ENCODE measurements around the gene PRRT4. TPM values are rescaled to one million over a fixed set of nuclear protein-coding genes. Genes with fewer than 3 reads are reported as not detected.

PRRT4 gene
- total RNA-seq, 1 donor from 2014 or later = 0.14 TPM

GRCh38 chr7:128353610-128354009 is 7.9 kb downstream of the PRRT4 start:
- Mint-ChIP-seq H3K9me3 (no peaks in the 10 kb centered on the region), H3K4me1 (peaks cover 6% of the 10 kb centered on the region), H3K4me3 (no peak overlapping the region), H3K27ac (no peak overlapping the region), H3K36me3 (ENCODE audit: low read depth) (no peaks in the 10 kb centered on the region), H3K27me3 (peaks cover 62% of the 10 kb centered on the region)
- no peak for DNase-seq
- intact Hi-C loops (cut with micrococcal nuclease) = loop anchor here (1.0 kb wide), 1 partner anchor 9 kb away; no protein-coding TSS in a partner anchor

DNA sequence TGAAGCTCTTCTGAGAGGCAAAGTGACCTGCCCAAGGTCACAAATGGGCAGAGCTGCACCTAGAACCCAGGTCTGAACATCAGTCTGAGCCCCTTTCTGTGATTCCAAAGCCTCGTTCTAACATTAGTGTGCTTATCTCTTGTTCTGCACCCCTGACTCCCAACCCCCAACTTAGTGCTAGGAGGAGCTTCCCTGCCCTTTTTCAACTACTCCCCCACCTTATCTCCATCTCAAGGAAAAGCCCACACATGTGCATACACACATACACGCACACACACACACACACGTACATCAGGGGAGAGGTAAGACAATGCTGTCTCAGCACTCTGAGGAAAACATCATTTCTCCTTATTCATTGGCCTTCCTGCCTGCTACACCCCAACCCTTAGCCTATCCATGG is 8.3 kb downstream of the PRRT4 start:
- Mint-ChIP-seq H3K36me3 (ENCODE audit: low read depth) (no peaks in the 10 kb centered on the region), H3K27ac (no peak overlapping the region), H3K4me1 (peaks cover 6% of the 10 kb centered on the region), H3K9me3 (no peaks in the 10 kb centered on the region), H3K4me3 (peak overlapping the region; percentile 50), H3K27me3 (peaks cover 62% of the 10 kb centered on the region)
- intact Hi-C loops (cut with micrococcal nuclease) = loop anchor here (1.0 kb wide), 1 partner anchor 9 kb away; no protein-coding TSS in a partner anchor
- DNase-seq = no peak

- Mint-ChIP-seq H3K27ac (no peak overlapping the region), H3K36me3 (ENCODE audit: low read depth) (no peaks in the 10 kb centered on the region), H3K4me3 (peak overlapping the region; percentile 50), H3K27me3 (peaks cover 64% of the 10 kb centered on the region), H3K4me1 (peaks cover 6% of the 10 kb centered on the region), H3K9me3 (no peaks in the 10 kb centered on the region)
- no peak for DNase-seq
- intact Hi-C loops (cut with micrococcal nuclease) = loop anchor here (1.0 kb wide), 1 partner anchor 10 kb away; no protein-coding TSS in a partner anchor
Observed at GRCh38 chr7:128352636-128353035, 8.9 kb downstream of the PRRT4 start.

DNA sequence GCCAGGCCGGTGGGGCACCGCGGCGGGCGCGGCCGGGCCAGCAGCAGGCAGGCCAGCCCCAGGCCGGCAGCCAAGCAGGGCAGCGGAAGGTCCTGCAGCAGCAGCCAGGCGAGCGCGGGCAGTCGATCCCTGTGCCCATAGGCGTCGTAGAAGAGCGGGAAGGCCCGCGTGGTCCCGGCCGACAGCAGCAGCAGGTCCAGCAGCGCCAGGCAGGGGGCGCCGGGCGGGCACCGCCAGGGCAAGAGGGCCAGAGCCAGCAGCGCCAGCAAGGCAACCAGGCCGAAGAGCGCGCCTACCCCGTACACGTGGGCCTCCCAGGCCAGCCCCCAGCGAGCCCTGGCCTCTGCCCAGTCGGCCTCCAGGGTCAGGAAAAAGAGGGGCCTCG is 9.3 kb downstream of the PRRT4 start:
- peaks cover 6% of the 10 kb centered on the region for H3K4me1 Mint-ChIP-seq
- H3K4me3 Mint-ChIP-seq = no peak overlapping the region
- intact Hi-C loops (cut with micrococcal nuclease) = no loop called here
- H3K27ac Mint-ChIP-seq = no peak overlapping the region
- DNase-seq = peak; percentile 70
- peaks cover 67% of the 10 kb centered on the region for H3K27me3 Mint-ChIP-seq
- no peaks in the 10 kb centered on the region for H3K9me3 Mint-ChIP-seq
- no peaks in the 10 kb centered on the region for H3K36me3 Mint-ChIP-seq (ENCODE audit: low read depth)

DNA sequence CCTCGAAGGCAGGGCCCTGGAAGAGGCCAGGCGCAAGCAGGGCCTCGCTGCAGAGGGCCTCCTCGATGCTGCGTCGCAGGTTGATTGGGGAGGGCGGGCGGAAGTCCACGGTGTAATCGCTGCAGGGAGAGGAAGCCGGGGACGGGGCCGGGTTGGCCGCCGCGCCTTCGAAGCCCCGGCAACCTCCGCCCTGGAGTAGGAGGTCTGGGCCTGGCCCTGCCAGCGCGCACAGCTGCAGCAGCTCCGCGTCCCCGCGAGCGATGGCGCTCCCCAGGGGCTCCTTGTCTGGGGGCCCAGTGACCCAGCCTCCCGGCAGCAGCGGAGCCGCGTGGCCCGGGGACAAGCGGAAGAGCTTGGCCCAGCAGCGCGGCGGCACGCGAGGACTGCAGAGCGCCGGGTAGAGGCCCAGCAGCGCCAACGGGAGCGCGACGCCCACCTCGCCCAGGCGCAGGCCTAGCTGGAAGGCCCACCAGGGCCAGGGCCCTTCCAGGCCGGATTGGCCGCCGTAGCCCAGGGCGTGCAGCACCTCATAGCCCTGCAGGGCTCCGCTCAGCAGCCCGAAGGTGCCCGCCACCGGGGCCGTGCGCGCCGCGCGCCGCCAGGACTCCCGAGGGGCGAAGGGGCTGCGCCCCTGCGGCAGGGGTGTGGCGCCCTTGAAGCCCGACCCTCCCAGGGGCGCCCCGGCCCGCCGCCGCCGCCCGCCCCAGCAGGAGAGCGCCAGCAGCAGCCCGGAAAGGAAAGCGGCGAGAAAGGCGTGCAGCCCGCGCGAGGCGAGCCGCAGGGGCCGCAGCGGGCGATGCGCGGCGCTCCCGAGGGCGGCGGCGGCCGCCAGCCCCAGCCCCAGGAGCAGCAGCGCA is 10.0 kb downstream of the PRRT4 start:
- H3K4me3 Mint-ChIP-seq = no peak overlapping the region
- H3K9me3 Mint-ChIP-seq = no peaks in the 10 kb centered on the region
- no peaks in the 10 kb centered on the region for H3K36me3 Mint-ChIP-seq (ENCODE audit: low read depth)
- peak; percentile 68 for DNase-seq
- peaks cover 6% of the 10 kb centered on the region for H3K4me1 Mint-ChIP-seq
- H3K27ac Mint-ChIP-seq = no peak overlapping the region
- H3K27me3 Mint-ChIP-seq = peaks cover 64% of the 10 kb centered on the region
- intact Hi-C loops (cut with micrococcal nuclease) = no loop called here

DNA sequence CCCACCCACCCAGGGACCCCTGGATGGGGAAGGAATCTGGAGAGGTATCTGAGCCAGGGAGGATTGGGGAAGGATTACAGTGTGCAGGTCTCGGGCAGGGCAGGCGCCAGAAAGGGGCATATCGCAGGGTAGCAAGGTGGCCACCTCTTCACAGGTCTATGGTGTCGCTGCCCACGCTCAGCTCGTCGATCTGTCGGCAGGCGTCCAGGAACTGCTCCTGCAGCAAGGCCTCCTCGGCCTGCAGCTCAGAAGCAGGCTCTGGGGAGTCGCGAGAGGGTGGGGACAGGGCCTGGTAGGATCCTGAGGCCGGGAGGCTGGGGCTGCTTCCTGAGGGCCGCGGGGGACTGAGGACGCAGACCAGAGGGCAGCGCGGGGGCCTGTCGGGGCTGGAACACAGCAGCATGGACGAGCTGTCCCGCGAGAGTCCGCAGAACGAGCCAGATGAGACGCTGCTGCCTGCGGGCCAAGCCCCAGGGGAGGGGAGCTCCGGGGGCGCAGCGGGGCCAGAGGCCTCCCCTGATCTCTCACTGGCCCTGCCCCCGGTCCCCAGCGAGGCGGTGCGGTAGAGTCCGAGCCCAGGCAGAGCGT is 10.7 kb downstream of the PRRT4 start:
- Mint-ChIP-seq H3K36me3 (ENCODE audit: low read depth) (no peaks in the 10 kb centered on the region), H3K4me1 (peaks cover 5% of the 10 kb centered on the region), H3K27me3 (peaks cover 63% of the 10 kb centered on the region), H3K27ac (no peak overlapping the region), H3K4me3 (no peak overlapping the region), H3K9me3 (no peaks in the 10 kb centered on the region)
- no peak for DNase-seq
- intact Hi-C loops (cut with micrococcal nuclease) = no loop called here

DNA sequence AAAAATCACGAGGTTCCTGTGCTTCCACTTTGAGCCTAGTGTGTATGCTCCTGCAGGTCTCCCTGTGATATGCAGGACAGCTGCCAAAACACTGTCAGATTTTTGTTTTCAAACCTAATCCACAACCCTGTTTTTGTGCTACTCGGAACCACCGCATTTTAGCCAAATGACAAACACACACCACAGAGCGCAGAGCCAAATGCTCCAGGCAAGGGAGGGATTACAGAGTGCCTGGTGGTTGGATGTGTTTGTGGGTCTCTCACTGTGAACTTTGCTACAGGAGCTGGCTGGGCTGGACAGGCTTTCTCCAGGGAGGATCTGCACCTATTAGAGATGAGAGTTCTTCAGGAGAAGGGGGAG is 12.0 kb downstream of the PRRT4 start:
- intact Hi-C loops (cut with micrococcal nuclease) = loop anchor here (10.0 kb wide), 1 partner anchor 875 kb away; the partner anchor contains the start of gene AHCYL2
- no peaks in the 10 kb centered on the region for H3K36me3 Mint-ChIP-seq (ENCODE audit: low read depth)
- no peak overlapping the region for H3K27ac Mint-ChIP-seq
- H3K9me3 Mint-ChIP-seq = no peaks in the 10 kb centered on the region
- no peak for DNase-seq
- H3K4me3 Mint-ChIP-seq = no peak overlapping the region
- H3K4me1 Mint-ChIP-seq = peaks cover 2% of the 10 kb centered on the region
- peaks cover 56% of the 10 kb centered on the region for H3K27me3 Mint-ChIP-seq

GRCh38 chr7:128347647-128348097 is 13.8 kb downstream of the PRRT4 start:
- no peak overlapping the region for H3K27ac Mint-ChIP-seq
- peaks cover 8% of the 10 kb centered on the region for H3K4me1 Mint-ChIP-seq
- no peak overlapping the region for H3K4me3 Mint-ChIP-seq
- H3K9me3 Mint-ChIP-seq = no peaks in the 10 kb centered on the region
- H3K36me3 Mint-ChIP-seq (ENCODE audit: low read depth) = no peaks in the 10 kb centered on the region
- peaks cover 38% of the 10 kb centered on the region for H3K27me3 Mint-ChIP-seq
- peak; percentile 84 for DNase-seq
- intact Hi-C loops (cut with micrococcal nuclease) = loop anchor here (1.0 to 10.0 kb wide), 2 partner anchors 40 to 877 kb away; partner anchors contain the start of gene AHCYL2

GRCh38 chr7:128344431-128344774 is 17.1 kb downstream of the PRRT4 start:
- H3K27ac Mint-ChIP-seq = no peak overlapping the region
- peak overlapping the region; percentile 58 for H3K4me3 Mint-ChIP-seq
- peaks cover 9% of the 10 kb centered on the region for H3K36me3 Mint-ChIP-seq (ENCODE audit: low read depth)
- no peaks in the 10 kb centered on the region for H3K9me3 Mint-ChIP-seq
- peaks cover 22% of the 10 kb centered on the region for H3K27me3 Mint-ChIP-seq
- no peak for DNase-seq
- H3K4me1 Mint-ChIP-seq = peaks cover 26% of the 10 kb centered on the region
- intact Hi-C loops (cut with micrococcal nuclease) = loop anchor here (5.0 to 10.0 kb wide), 4 partner anchors 113 to 880 kb away; partner anchors contain the start of genes AHCYL2, ARF5, GCC1 and HILPDA

GRCh38 chr7:128343554-128344430 is 17.7 kb downstream of the PRRT4 start, which contains the start of gene RBM28:
RBM28 (minus strand) TSS chr7:128343908; CDS start chr7:128343793, 115 bp downstream.
- Mint-ChIP-seq H3K4me3 (peak within 1 kb of the TSS; percentile 98), H3K9me3 (no peaks in the 10 kb centered on the region), H3K27ac (peak within 1 kb of the TSS; percentile 96), H3K27me3 (peaks cover 15% of the 10 kb centered on the region), H3K36me3 (ENCODE audit: low read depth) (peaks cover 11% of the 10 kb centered on the region), H3K4me1 (peaks cover 26% of the 10 kb centered on the region)
- DNase-seq = peak; percentile 96
- intact Hi-C loops (cut with micrococcal nuclease) = loop anchor here (5.0 to 10.0 kb wide), 4 partner anchors 114 to 881 kb away; partner anchors contain the start of genes AHCYL2, ARF5, GCC1 and HILPDA

DNA sequence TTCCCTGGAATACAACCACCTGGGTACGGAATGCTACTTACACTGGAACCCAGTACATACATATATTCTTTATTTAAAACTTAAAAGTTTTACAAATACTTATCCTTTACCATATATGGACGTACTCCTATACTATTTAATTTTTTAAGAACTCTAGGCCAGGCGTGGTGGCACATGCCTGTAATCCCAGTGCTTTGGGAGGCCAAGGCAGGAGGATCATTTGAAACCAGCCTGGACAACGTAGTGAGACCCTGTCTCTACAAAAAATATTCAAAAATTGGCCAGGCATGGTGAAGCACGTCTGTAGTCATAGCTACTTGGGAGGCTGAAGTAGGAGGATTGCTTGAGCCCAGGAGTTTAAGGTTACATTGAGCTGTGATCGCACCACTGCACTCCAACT is 19.8 kb downstream of the PRRT4 start:
- no peaks in the 10 kb centered on the region for H3K27me3 Mint-ChIP-seq
- no peaks in the 10 kb centered on the region for H3K9me3 Mint-ChIP-seq
- intact Hi-C loops (cut with micrococcal nuclease) = loop anchor here (5.0 to 10.0 kb wide), 4 partner anchors 116 to 883 kb away; partner anchors contain the start of genes AHCYL2, ARF5, GCC1 and HILPDA
- peak overlapping the region; percentile 98 for H3K4me3 Mint-ChIP-seq
- H3K4me1 Mint-ChIP-seq = peaks cover 26% of the 10 kb centered on the region
- no peak for DNase-seq
- no peak overlapping the region for H3K27ac Mint-ChIP-seq
- H3K36me3 Mint-ChIP-seq (ENCODE audit: low read depth) = peaks cover 29% of the 10 kb centered on the region

DNA sequence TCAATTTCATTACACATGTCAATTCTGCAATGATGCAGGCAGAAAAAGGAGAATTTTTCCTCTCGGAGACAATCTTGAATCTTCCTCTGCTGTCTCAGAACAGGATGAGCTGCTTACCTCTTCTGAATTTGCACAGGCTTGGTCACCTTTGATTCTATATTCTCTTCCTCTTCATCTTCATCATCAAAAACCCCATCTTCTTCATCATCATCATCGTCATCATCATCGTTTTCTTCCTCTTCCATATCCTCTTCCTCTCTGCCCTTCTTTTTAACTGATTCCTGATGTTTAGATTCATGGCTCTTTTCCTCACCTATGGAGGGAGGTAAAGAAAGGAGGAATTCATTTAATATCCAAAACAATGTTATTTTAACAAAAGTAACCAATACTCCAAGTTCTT is 25.8 kb downstream of the PRRT4 start:
- H3K4me3 Mint-ChIP-seq = no peak overlapping the region
- H3K36me3 Mint-ChIP-seq (ENCODE audit: low read depth) = peaks cover 57% of the 10 kb centered on the region
- no peaks in the 10 kb centered on the region for H3K27me3 Mint-ChIP-seq
- peaks cover 3% of the 10 kb centered on the region for H3K4me1 Mint-ChIP-seq
- DNase-seq = no peak
- intact Hi-C loops (cut with micrococcal nuclease) = no loop called here
- H3K27ac Mint-ChIP-seq = no peak overlapping the region
- no peaks in the 10 kb centered on the region for H3K9me3 Mint-ChIP-seq

DNA sequence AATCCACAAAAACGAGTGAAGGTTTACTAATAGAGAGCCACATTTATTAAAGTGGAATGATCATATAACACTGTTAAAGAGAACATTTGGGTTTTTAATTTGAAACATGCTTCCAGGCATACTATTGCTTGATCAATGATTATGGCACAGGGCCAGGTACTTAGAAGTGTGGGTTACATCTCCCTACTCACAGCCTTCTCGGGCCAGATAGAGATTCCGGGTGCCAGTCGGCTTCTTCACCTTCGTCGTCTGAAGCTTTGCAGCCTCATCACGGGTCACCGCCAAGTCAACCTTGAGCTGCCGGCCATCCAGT is 37.2 kb downstream of the PRRT4 start:
- intact Hi-C loops (cut with micrococcal nuclease) = no loop called here
- H3K9me3 Mint-ChIP-seq = no peaks in the 10 kb centered on the region
- H3K27ac Mint-ChIP-seq = no peak overlapping the region
- no peak overlapping the region for H3K4me3 Mint-ChIP-seq
- no peaks in the 10 kb centered on the region for H3K27me3 Mint-ChIP-seq
- H3K36me3 Mint-ChIP-seq (ENCODE audit: low read depth) = peaks cover 62% of the 10 kb centered on the region
- no peak for DNase-seq
- H3K4me1 Mint-ChIP-seq = peaks cover 17% of the 10 kb centered on the region

Measured in activated CD4-positive, alpha-beta T cell treated with anti-CD3 and anti-CD28 coated beads, Interleukin-2, amount 10 ng/mL, durations not matched to agents 24 days and 14 days (primary cell).